DMS53 (cell line): ENCODE measurements around the gene GIMAP6.
"Not testable (repeated sequence)": the region's sequence is repeated elsewhere in the genome, so short reads cannot be mapped to it uniquely, and the experiment has no call there.

Experiments used
- DNase-seq: peaks from one replicate; lab custom pipeline; 2025; lab: John Stamatoyannopoulos, UW

Gene GIMAP6

GRCh38 chr7:150645259-150646020, 13.3 kb upstream of the GIMAP6 start:
- DNase-seq: no peak

GRCh38 chr7:150642926-150643325, 10.7 kb upstream of the GIMAP6 start:
- no peak for DNase-seq

- DNase-seq: no peak
Observed at GRCh38 chr7:150641854-150642253, 9.7 kb upstream of the GIMAP6 start.

DNA sequence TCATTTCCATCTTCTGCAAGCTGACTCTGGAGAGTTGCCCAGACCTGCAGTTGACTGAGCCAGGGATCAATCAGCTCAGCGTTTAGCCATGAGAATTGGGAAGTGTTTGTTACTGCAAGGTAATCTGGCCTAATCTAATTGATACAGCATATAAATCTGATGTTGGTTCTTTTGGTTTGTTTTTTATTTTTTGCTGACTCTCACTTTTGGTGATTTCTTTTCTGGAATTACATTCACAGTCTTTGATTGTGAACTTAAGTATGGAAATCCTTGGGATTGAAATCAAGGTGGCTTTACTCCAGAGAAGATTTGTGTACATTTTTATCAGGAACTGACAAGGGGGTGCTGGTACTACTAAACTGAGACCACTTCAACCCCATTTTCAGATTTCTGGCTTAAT, 1.7 kb upstream of the GIMAP6 start:
- DNase-seq: no peak

- no peak for DNase-seq
Observed at GRCh38 chr7:150631084-150631826, 930 bp downstream of the GIMAP6 start.

GRCh38 chr7:150629347-150629746, 2.8 kb downstream of the GIMAP6 start:
- no peak for DNase-seq

DNA sequence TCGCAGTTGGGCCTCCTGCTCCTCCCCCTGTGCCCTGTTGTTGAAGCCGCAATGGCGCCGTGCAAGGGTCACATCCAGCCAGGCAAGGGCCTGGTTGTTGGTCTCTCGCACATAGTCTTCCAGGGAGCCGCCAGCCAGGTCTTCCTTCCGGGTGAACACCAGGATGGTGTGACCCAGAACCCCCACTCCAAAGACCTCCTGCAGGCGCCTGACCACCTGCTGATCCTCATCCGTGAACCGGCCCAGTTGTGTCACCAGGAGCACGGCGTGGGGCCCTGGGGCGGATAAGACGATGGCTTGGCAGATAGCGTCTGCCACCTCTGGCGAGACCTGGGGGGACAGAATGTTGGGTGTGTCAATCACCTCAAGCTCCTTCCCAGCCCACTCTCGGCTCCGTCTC, 4.2 kb downstream of the GIMAP6 start:
- DNase-seq: no peak

GRCh38 chr7:150626696-150627095, 5.5 kb downstream of the GIMAP6 start:
- DNase-seq: no peak

- DNase-seq: no peak
Observed at GRCh38 chr7:150621376-150621775, 10.8 kb downstream of the GIMAP6 start.

DNA sequence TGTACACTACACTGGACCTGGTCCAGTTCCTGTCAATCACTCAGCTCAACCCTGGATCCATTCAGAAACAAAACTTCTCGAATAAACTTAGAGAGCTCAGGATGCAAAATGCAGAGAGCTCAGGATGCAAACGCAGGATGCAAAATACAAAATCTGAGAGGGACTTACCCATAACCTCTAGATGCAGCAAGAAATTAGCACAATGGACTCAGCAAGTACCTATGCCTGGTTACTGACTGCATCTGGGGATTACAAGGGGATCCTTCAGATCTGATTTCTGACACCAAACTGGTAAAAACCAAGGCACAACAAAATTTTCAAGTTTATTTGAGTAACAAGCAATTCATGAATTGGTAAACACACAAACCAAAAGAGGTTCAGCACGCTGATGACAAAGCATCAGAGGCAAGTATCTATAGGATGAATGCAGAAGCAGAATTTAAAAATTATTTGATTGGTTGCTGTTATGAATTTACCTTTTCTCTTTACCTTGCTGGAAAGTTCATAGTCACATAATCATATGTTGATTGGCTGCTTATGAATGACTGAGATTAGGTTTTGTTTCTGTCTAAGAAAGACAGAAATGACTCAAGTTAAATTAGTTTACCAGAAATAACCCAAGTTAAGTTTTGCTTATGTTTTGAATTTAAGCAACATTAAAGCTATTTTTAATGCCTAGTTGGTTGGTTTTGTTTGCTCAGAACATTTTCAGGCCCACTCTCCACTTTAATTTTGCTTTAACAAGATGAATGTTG, 11.4 kb downstream of the GIMAP6 start:
- no peak for DNase-seq

DNA sequence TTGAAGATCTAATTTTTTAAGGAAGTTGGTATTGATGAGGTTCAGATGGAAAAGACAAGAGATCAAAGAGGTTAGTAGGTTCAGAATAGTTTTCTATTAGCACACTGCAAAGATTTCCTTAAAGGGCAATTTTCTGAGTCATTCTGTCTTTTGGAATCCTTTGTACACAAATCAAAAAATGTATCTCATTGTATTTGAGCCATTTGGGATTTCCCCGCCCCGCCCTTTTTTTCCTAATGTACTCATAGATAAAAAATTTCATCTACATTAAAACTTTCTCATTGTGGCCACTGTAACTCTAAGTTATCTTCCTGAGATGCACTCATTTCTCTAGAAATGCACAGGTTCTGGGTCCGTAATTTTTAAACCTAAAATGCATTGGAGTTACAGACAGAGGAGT, 12.1 kb downstream of the GIMAP6 start:
- no peak for DNase-seq

DNA sequence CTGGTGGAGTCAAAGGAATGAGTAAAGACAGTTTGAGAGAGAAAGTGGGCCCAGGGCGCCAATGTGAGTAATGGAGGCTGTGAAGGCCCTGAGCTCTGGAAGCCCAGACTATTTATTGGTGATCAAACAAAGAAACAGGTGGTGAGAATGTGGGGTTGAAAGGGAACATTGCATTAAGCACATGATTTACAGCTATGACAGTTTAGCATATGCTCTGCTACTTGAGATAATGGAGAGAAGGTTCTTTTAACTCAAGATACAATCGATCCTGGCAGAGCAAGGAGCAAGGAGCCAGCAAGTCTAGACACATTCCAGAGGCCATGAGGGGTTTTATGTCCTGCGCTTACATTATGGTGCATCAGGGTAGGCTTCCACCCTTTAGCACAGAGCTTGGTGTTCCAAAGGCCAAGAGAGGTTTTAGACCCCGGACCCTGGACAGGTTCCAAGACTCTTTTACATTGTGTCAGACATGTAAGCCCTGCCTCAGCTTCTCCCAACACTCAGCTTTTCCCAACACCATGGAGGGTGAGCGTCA, 16.9 kb downstream of the GIMAP6 start:
- not testable (repeated sequence) for DNase-seq

DNA sequence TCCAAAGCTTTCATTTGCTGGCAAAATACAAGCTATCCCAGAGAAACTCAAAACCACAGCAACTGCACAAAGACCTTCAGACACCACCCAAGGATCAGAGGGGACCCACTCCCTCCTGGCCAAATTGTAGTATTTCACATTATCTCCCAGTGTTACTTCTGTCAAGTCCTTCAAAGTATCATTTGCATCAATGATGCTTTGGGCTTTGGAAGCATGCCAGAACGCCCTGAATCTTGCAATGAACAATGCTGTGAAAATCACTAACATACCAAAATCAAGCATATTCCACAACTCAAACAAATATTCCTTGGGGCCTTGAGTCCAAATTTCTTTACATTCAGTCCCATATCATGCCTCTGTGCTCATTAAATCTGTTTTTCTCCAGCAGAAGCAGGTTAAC, 17.8 kb downstream of the GIMAP6 start:
- not testable (repeated sequence) for DNase-seq

- no peak for DNase-seq
Observed at GRCh38 chr7:150613880-150614279, 18.3 kb downstream of the GIMAP6 start.

DNA sequence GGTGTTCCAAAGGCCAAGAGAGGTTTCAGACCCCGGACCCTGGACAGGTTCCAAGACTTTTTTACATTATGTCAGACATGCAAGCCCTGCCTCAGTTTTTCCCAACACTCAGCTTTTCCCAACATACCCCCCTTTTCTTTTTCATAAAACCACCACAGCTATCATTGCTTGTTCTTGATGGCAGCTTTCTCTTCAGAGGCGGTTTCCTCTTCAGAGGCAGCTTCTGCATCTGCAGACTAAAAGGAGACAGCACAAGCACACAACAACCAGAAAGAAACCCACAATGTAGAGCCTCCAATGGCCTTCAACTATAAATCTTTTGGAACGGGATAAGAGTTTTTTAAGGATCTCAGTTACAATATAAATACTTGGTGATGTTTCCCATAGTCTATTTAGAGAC, 19.3 kb downstream of the GIMAP6 start:
- no peak for DNase-seq

DNA sequence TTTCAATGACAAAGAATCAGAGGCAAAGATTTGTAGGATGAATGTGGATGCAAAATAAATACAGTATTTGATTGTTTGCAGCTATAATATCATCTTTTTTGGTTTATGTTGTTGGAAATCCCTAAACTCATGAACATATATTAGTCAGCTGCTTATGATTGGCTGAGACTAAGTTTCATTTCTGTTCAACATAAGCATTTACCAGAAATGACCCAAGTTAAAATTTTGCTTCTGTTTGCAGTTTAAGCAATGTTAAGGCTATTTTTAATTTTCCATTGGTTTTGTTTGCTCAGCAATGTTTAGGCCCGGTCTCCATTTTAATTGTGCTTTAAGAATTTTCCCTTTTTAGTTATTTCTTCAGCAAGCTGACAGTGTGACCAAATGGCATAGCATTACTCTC, 22.0 kb downstream of the GIMAP6 start:
- no peak for DNase-seq

DNA sequence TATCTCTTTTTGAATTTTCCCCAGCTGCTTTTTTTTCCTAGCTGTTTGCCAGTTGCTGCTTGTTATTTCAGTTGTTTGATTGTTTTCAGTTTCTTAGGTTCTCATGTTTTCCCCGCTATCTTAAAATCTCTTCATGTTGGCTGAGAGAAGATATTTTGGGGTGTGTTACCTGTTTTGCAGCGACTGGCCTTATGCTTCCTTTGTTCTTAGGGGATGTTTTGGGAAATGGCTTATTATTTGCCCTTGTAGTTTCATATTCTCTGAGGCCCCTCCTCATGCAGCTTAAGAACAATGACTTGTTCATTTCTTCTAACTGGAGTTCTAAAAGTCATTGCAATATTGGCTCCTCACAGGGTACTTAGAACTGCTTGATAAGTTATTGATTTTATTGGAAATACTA, 28.6 kb downstream of the GIMAP6 start:
- not testable (repeated sequence) for DNase-seq

DNA sequence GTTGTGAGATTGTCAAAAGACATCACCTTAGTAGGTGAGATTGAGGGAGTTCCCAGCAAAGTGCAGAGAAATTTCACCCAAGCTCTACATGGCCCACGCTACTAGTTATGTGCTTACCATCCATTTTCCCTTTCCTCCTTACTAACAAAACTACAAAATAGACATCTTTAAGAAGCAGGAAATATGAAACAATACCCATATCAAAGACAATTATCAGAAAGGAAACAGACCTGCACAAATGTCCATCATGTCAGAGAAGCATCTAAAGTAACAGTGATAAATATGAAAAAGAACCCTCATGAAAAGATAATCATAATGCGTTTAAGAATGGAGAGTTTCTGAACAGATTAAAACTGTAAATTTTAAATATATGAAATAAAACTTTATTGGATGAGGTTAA, 36.8 kb downstream of the GIMAP6 start:
- DNase-seq: no peak

DNA sequence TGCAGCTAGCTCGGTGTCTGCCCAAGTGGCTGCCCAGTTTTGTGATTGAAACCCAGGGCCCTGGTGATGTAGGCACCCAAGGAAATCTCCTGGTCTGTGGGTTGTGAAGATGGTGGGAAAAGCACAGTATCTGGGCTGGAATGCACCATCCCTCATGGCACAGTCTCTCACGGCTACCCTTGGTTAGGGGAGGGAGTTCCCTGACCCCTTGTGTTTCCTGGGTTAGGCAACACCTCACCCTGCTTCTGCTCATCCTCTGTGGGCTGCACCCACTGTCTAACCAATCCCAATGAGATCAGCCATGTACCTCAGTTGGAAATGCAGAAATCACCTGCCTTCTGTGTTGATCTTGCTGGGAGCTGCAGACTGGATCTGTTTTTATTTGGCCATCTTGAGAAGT, 37.4 kb downstream of the GIMAP6 start:
- no peak for DNase-seq

GRCh38 chr7:150587551-150587950, 44.6 kb downstream of the GIMAP6 start:
- DNase-seq: no peak

- no peak for DNase-seq
Observed at GRCh38 chr7:150586785-150587152, 45.4 kb downstream of the GIMAP6 start.

GRCh38 chr7:150586068-150586784, 46.0 kb downstream of the GIMAP6 start:
- no peak for DNase-seq
